IMR-90 (cell line): ENCODE results near the gene RUNDC3A. TPM values are rescaled to one million over a fixed set of nuclear protein-coding genes. Genes with fewer than 3 reads are reported as not detected.

Experiments
- ATAC-seq: fragments of 200-7000 bp; cut with Tn5 transposase; 2 replicates; pipeline ENCODE4 v1.9.1; 2020; ENCODE audit warnings: low read depth, mild to moderate bottlenecking, moderate library complexity
- BruUV-seq: library from RNA; stranded (reverse); fragments of 400-500 nt; replicated peaks from 2 replicates; lab custom pipeline; 2021; lab: Mats Ljungman, UMichigan
- CTCF ChIA-PET: fragments of 300-600 bp; formaldehyde crosslinking; extraction: SDS; loops from one replicate; lab custom pipeline; 2021; ENCODE audit warnings: antibody characterized with exemption; lab: Yijun Ruan, JAX
- POLR2A ChIA-PET: fragments of 300-600 bp; sonication (Branson Sonifier 250); formaldehyde crosslinking; loops from one replicate; lab custom pipeline; 2022; ENCODE audit warnings: antibody characterized with exemption; ENCODE audit not compliant: unreplicated experiment; lab: Charles Lee
- DNase-seq: peaks from one replicate; pipeline ENCODE4 v3.0.0; 2013
- H2AFZ ChIP-seq: replicated peaks from 2 replicates; pipeline ENCODE3; 2013; ENCODE audit warnings: low read length, mild to moderate bottlenecking; ENCODE audit not compliant: poor library complexity
- H2AK5ac ChIP-seq: 2 replicates; pipeline ENCODE4 v1.6.1; 2013; ENCODE audit warnings: low read depth, low read length, inconsistent platforms
- H2AK9ac ChIP-seq: replicated peaks from 2 replicates; pipeline ENCODE3; 2013; ENCODE audit warnings: mild to moderate bottlenecking, low read depth, low read length, moderate library complexity; ENCODE audit not compliant: poor library complexity
- H2BK120ac ChIP-seq: 2 replicates; pipeline ENCODE4 v1.6.1; 2013; ENCODE audit warnings: low read depth, low read length, inconsistent platforms
- H2BK15ac ChIP-seq: 3 replicates; pipeline ENCODE4 v1.6.1; 2013; ENCODE audit warnings: low read depth, low read length, inconsistent platforms
- H2BK20ac ChIP-seq: 2 replicates; pipeline ENCODE4 v1.6.1; 2013; ENCODE audit warnings: low read depth, mild to moderate bottlenecking, inconsistent platforms, low read length, moderate library complexity
- H2BK5ac ChIP-seq: 2 replicates; pipeline ENCODE4 v1.6.1; 2013; ENCODE audit warnings: mild to moderate bottlenecking, low read depth, low read length, inconsistent platforms; ENCODE audit not compliant: poor library complexity, severe bottlenecking
- H3K14ac ChIP-seq: replicated peaks from 2 replicates; pipeline ENCODE4 v1.6.1; 2013; ENCODE audit warnings: low read depth, low read length, inconsistent platforms
- H3K18ac ChIP-seq: 2 replicates; pipeline ENCODE4 v1.6.1; 2013; ENCODE audit warnings: low read depth, low read length, control low read depth
- H3K23ac ChIP-seq: 2 replicates; pipeline ENCODE4 v1.6.1; 2013; ENCODE audit warnings: low read depth, low read length, inconsistent platforms
- H3K27ac ChIP-seq: 2 replicates; pipeline ENCODE4 v1.5.1; 2013; ENCODE audit warnings: mild to moderate bottlenecking, control low read depth, low read length; ENCODE audit not compliant: insufficient read depth
- H3K27me3 ChIP-seq: 2 replicates; pipeline ENCODE4 v1.6.1; 2013; ENCODE audit warnings: low read length; ENCODE audit not compliant: control insufficient read depth, insufficient read depth
- H3K36me3 ChIP-seq: 2 replicates; pipeline ENCODE4 v1.6.1; 2013; ENCODE audit warnings: low read length, mixed read lengths; ENCODE audit not compliant: control insufficient read depth, insufficient read depth
- H3K4ac ChIP-seq: 2 replicates; pipeline ENCODE4 v1.6.1; 2013; ENCODE audit warnings: low read depth, low read length, inconsistent platforms
- H3K4me1 ChIP-seq: 2 replicates; pipeline ENCODE4 v1.6.1; 2013; ENCODE audit warnings: low read length, mixed read lengths; ENCODE audit not compliant: control insufficient read depth, insufficient read depth
- H3K4me2 ChIP-seq: 2 replicates; pipeline ENCODE4 v1.6.1; 2013; ENCODE audit warnings: low read depth, mild to moderate bottlenecking, control low read depth, low read length, moderate library complexity
- H3K4me3 ChIP-seq: 2 replicates; pipeline ENCODE4 v1.5.1; 2013; ENCODE audit warnings: low read depth, mild to moderate bottlenecking, control low read depth, low read length, moderate library complexity; ENCODE audit not compliant: insufficient read depth
- H3K56ac ChIP-seq: 2 replicates; pipeline ENCODE4 v1.6.1; 2013; ENCODE audit warnings: low read length, inconsistent platforms; ENCODE audit not compliant: insufficient read depth; ENCODE audit errors: extremely low read depth
- H3K79me1 ChIP-seq, 2 experiments: 2 replicates each; pipeline ENCODE4 v1.6.1; 2013; ENCODE audit warnings: low read length in 2 of 2, inconsistent platforms in 1 of 2, low read depth in 1 of 2
- H3K9ac ChIP-seq: 2 replicates; pipeline ENCODE4 v1.6.1; 2013; ENCODE audit warnings: low read depth, low read length, control low read depth
- H3K9me1 ChIP-seq: 2 replicates; pipeline ENCODE4 v1.6.1; 2013; ENCODE audit warnings: low read length, inconsistent platforms; ENCODE audit not compliant: insufficient read depth
- H3K9me3 ChIP-seq: 2 replicates; pipeline ENCODE4 v1.6.1; 2013; ENCODE audit warnings: low read length; ENCODE audit not compliant: control insufficient read depth, insufficient read depth
- H4K20me1 ChIP-seq: 2 replicates; pipeline ENCODE4 v1.6.1; 2013; ENCODE audit warnings: low read length, inconsistent platforms; ENCODE audit not compliant: insufficient read depth
- H4K5ac ChIP-seq: 2 replicates; pipeline ENCODE4 v1.6.1; 2013; ENCODE audit warnings: mild to moderate bottlenecking, low read depth, low read length, control low read depth
- H4K8ac ChIP-seq, 2 experiments: 2 replicates each; pipeline ENCODE4 v1.6.1; 2013; ENCODE audit warnings: low read depth in 2 of 2, low read length in 2 of 2, control low read depth in 1 of 2, inconsistent platforms in 1 of 2
- H4K91ac ChIP-seq: 2 replicates; pipeline ENCODE4 v1.6.1; 2013; ENCODE audit warnings: low read depth, low read length, inconsistent platforms; ENCODE audit not compliant: insufficient read depth
- BHLHE40 ChIP-seq: fragments of 150-350 bp; IDR thresholded peaks from 2 replicates; pipeline ENCODE4 v1.6.1; 2016; ENCODE audit warnings: mild to moderate bottlenecking, low read depth, low read length
- CEBPB ChIP-seq: IDR thresholded peaks from 2 replicates; pipeline ENCODE4 v1.6.1; 2012; ENCODE audit warnings: low read depth, low read length, improper control_type of control experiment
- CHD1 ChIP-seq: IDR thresholded peaks from 2 replicates; pipeline ENCODE4 v1.6.1; 2012; ENCODE audit warnings: low read depth, low read length, improper control_type of control experiment
- MAFK ChIP-seq: IDR thresholded peaks from 2 replicates; pipeline ENCODE4 v1.6.1; 2012; ENCODE audit warnings: low read depth, low read length, improper control_type of control experiment
- MAZ ChIP-seq: IDR thresholded peaks from 2 replicates; pipeline ENCODE4 v1.6.1; 2012; ENCODE audit warnings: low read depth, mild to moderate bottlenecking, low read length, improper control_type of control experiment, moderate library complexity, borderline replicate concordance
- MXI1 ChIP-seq: IDR thresholded peaks from 2 replicates; pipeline ENCODE4 v1.6.1; 2012; ENCODE audit warnings: low read depth, mild to moderate bottlenecking, low read length, moderate library complexity, borderline replicate concordance
- RCOR1 ChIP-seq: IDR thresholded peaks from 2 replicates; pipeline ENCODE4 v1.6.1; 2012; ENCODE audit warnings: mild to moderate bottlenecking, low read length, improper control_type of control experiment; ENCODE audit not compliant: insufficient replicate concordance
- SMC3 ChIP-seq: fragments of 150-350 bp; IDR thresholded peaks from 2 replicates; pipeline ENCODE4 v1.6.1; 2016; ENCODE audit warnings: low read depth, mild to moderate bottlenecking, antibody characterized with exemption, low read length, moderate library complexity
- WGBS, 2 experiments: methylation state at CpG; one replicate each; pipeline versions ENCODE4 v1.1.5 to v1.1.7; 2013; ENCODE audit warnings: missing lambda C conversion rate in 2 of 2; ENCODE audit not compliant: insufficient read length in 1 of 2; ENCODE audit errors: extremely low coverage in 2 of 2; 5-methylcytosine and 5-hydroxymethylcytosine counted together
- dilution Hi-C: fragments of 300-500 bp; cut with HindIII; formaldehyde crosslinking; loops from one replicate; pipeline ENCODE4 v1.14.3; 2018; ENCODE audit warnings: low sequenced_read_pairs; ENCODE audit not compliant: unreplicated experiment
- in situ Hi-C: fragments of 300-500 bp; cut with MboI; formaldehyde crosslinking; loops from 3 replicates; pipeline ENCODE4 v1.14.3; 2019; ENCODE audit warnings: low sequenced_read_pairs, inconsistent platforms, mixed read lengths
- intact Hi-C: fragments of 100-400 bp; cut with micrococcal nuclease; formaldehyde crosslinking; loops from 2 replicates; pipeline ENCODE4 v1.10.0; 2022
- polyA plus RNA-seq, 3 experiments: library from polyadenylated mRNA; depleted of rRNA; stranded (reverse); fragments of >200 nt; gene quantifications; 2 replicates each; pipeline ENCODE4 v1.2.3, GENCODE V29; 2012; ENCODE audit warnings: low replicate concordance in 1 of 3
- total RNA-seq: library from RNA; depleted of rRNA; stranded (reverse); fragments of >200 nt; gene quantifications from 2 replicates; pipeline ENCODE4 v1.2.3, GENCODE V29; 2012

Gene RUNDC3A
- total and polyA plus RNA-seq, 2 of the 4 experiments (the other 2 are of a cell fraction): under 0.01 to 0.34 TPM

DNA sequence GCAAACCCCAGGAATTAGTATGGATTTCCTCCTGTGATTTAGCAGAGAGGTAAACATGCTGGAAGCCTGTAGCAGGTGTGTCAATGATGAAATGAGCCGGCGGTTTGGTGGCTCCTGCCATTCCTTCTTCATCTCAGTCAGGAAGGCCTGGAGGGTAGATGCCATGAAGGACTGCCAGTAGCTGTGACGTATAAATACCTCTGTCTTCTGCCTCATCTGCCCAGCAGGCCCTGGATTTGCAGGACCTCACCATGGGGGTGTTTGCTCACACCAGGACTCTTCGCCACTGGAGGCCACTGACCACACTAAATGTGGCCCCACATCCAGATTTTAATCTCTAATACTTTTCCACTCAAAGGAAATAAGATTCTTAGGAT, 24.4 kb upstream of the RUNDC3A start:
- H3K18ac ChIP-seq: no peak overlapping the region
- peaks cover 0 to 5% of the 10 kb centered on the region in 2 experiments; a peak in 1 of 4 replicates for H3K79me1 ChIP-seq
- no peaks in the 10 kb centered on the region for H3K36me3 ChIP-seq
- H3K14ac ChIP-seq: no peak overlapping the region
- H4K8ac ChIP-seq: no peak overlapping the region
- no peaks in the 10 kb centered on the region for H3K9me3 ChIP-seq
- H3K4me1 ChIP-seq: peaks cover 6% of the 10 kb centered on the region
- dilution Hi-C loops: no loop called here
- BruUV-seq: no TSS peak
- no peaks in the 10 kb centered on the region for H4K20me1 ChIP-seq
- ChIA-PET POLR2A (no interaction called here), CTCF (no interaction called here)
- no peak overlapping the region for H2BK5ac ChIP-seq
- no peak overlapping the region for H3K4me3 ChIP-seq
- intact Hi-C loops: no loop called here
- ATAC-seq (no peak), DNase-seq (no peak)
- no peak overlapping the region for H3K4me2 ChIP-seq
- in situ Hi-C loops: no loop called here
- H3K23ac ChIP-seq: no peak overlapping the region
- no peak overlapping the region for H4K91ac ChIP-seq
- H3K56ac ChIP-seq: no peak overlapping the region
- H2AK5ac ChIP-seq: no peak overlapping the region
- H3K27me3 ChIP-seq: peaks cover 7% of the 10 kb centered on the region
- no peak overlapping the region for H2BK20ac ChIP-seq
- no peak overlapping the region for H3K9ac ChIP-seq
- no peak overlapping the region for H4K5ac ChIP-seq
- H2BK15ac ChIP-seq: no peak overlapping the region
- no peak overlapping the region for H2AK9ac ChIP-seq
- TF ChIP-seq RCOR1: no peak
- TF ChIP-seq MXI1: no peak
- TF ChIP-seq MAFK: no peak
- no peak for TF ChIP-seq BHLHE40
- TF ChIP-seq SMC3: no peak
- no peak for TF ChIP-seq CHD1
- TF ChIP-seq CEBPB: no peak
- TF ChIP-seq MAZ: no peak
- H3K9me1 ChIP-seq: peaks cover 14% of the 10 kb centered on the region
- no peak overlapping the region for H3K27ac ChIP-seq
- no peak overlapping the region for H3K4ac ChIP-seq
- H2AFZ ChIP-seq: no peak overlapping the region
- no peak overlapping the region for H2BK120ac ChIP-seq
- WGBS, 2 experiments: 80% methylated on average over 1 of the region's 4 CpGs; no CpG with 5 or more reads in 1 of the 2 experiments
